GM10248 (cell line): ENCODE data around the gene SMARCD1.

Source experiments
- CTCF ChIA-PET: fragments of 300-600 bp; sonication (Branson Sonifier 250); formaldehyde crosslinking; extraction: SDS; loops from one replicate; lab custom pipeline; 2021; ENCODE audit warnings: antibody characterized with exemption; lab: Yijun Ruan, JAX
- POLR2A ChIA-PET: fragments of 350-650 bp; sonication (Branson Sonifier 250); formaldehyde crosslinking; extraction: SDS; loops from one replicate; lab custom pipeline; 2020; ENCODE audit warnings: antibody characterized with exemption; lab: Yijun Ruan, JAX
- DNase-seq: peaks from one replicate; pipeline ENCODE4 v3.0.0; 2012; ENCODE audit errors: extremely low spot score
- CTCF ChIP-seq: IDR thresholded peaks from 2 replicates; pipeline ENCODE4 v1.5.1; 2012; ENCODE audit warnings: mild to moderate bottlenecking, low read depth; ENCODE audit errors: extremely low read depth, missing control alignments, control extremely low read depth

The SMARCD1 gene

GRCh38 chr12:50097952-50098351 lies 12.8 kb downstream of the SMARCD1 start:
- no peak for DNase-seq
- ChIA-PET CTCF (interaction anchor here (2.1 to 8.9 kb wide), 4 partner anchors 9 to 27 kb away, joined by 5 to 109 read pairs (median 22); partner anchors contain the start of genes COX14 and SMARCD1), POLR2A (no interaction called here)
- TF ChIP-seq CTCF = no peak

- DNase-seq = no peak
- CTCF ChIA-PET = interaction anchor here (5.3 to 8.9 kb wide), 2 partner anchors 11 kb away, joined by 34 to 109 read pairs; partner anchors contain the start of gene COX14
- POLR2A ChIA-PET = no interaction called here
- TF ChIP-seq CTCF = no peak
Measured at GRCh38 chr12:50099302-50100008, 14.3 kb downstream of the SMARCD1 start.

DNA sequence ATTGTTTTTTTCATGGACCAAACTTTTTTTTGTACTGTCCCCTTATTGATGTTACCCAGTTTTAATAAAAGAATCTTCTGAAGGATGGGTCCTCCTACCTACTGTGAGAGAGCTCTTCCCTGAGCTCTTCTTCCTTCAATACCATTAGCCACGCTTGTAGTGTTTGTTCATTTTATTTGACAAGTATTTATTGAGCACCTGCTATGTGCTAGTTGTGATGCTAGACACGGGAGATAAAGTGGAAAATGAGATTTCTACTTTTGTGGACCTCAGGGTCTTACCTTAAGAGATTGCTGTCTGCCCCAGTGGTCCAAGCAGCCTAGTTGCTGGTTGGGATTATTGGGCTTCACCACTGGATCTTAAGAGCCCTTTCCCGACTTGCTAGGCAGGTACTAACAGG lies 15.4 kb downstream of the SMARCD1 start:
- DNase-seq = no peak
- ChIA-PET CTCF (interaction anchor here (1.3 to 8.9 kb wide), 3 partner anchors 10 to 15 kb away, joined by 4 to 109 read pairs (median 34); partner anchors contain the start of genes COX14 and SMARCD1), POLR2A (interaction anchor here (0.5 to 0.7 kb wide), 2 partner anchors 14 to 22 kb away, joined by 3 read pairs; no protein-coding TSS in a partner anchor)
- TF ChIP-seq CTCF = no peak

- CTCF ChIA-PET = interaction anchor here (2.8 to 8.9 kb wide), 3 partner anchors 9 to 16 kb away, joined by 7 to 109 read pairs (median 34); partner anchors contain the start of genes COX14 and SMARCD1
- POLR2A ChIA-PET = no interaction called here
- DNase-seq = no peak
- TF ChIP-seq CTCF = no peak
Measured at GRCh38 chr12:50101663-50102062, 16.5 kb downstream of the SMARCD1 start.

DNA sequence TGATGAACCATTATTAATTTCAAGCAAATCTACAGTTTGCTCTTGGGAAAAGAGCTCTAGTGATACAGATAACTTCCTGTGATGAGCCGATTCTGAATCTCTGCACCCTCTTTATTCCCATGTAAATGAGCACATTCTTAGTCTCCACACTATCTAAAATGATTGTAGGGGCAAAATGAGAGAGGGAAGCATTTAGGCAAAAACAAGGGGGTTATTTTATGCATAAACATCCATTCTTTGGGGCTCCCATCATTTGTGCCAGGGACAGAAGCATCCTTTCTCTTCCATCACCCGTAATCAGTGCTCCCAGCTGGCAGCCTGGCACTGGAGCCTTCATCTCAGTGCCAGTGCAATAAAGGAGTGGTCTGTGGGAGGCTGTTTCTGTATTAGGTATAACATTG lies 17.0 kb downstream of the SMARCD1 start:
- ChIA-PET POLR2A (interaction anchor here (2.4 kb wide), 1 partner anchor 10 kb away, joined by 11 read pairs; the partner anchor contains the start of gene COX14), CTCF (interaction anchor here (2.1 to 8.9 kb wide), 5 partner anchors 8 to 135 kb away, joined by 4 to 109 read pairs (median 7); partner anchors contain the start of genes CERS5, COX14 and SMARCD1)
- no peak for TF ChIP-seq CTCF
- no peak for DNase-seq

GRCh38 chr12:50102646-50103309 lies 17.6 kb downstream of the SMARCD1 start:
- ChIA-PET CTCF (interaction anchor here (0.9 to 8.9 kb wide), 10 partner anchors 8 to 136 kb away, joined by 3 to 109 read pairs (median 6); partner anchors contain the start of genes CERS5, COX14 and SMARCD1), POLR2A (interaction anchor here (2.4 kb wide), 1 partner anchor 10 kb away, joined by 11 read pairs; the partner anchor contains the start of gene COX14)
- TF ChIP-seq CTCF = no peak
- no peak for DNase-seq
